H1 (cell line): Measurements from ENCODE around the gene GPC3.

Experiments
- CHD2 ChIP-seq: IDR thresholded peaks from 2 replicates; pipeline ENCODE4 v1.6.1; 2012; ENCODE audit warnings: low read length, improper control_type of control experiment
- EP300 ChIP-seq, 2 experiments: IDR thresholded peaks; 1 replicate in 1 of 2; 2 replicates in 1 of 2; pipeline ENCODE4 v1.6.1; 2011 to 2012; ENCODE audit warnings: low read depth in 2 of 2, low read length in 2 of 2, mild to moderate bottlenecking in 2 of 2, borderline replicate concordance in 1 of 2, inconsistent platforms in 1 of 2, moderate library complexity in 1 of 2
- EZH2 ChIP-seq: fragments of 200-600 bp; sonication (generic); IDR thresholded peaks from 2 replicates; pipeline ENCODE4 v1.7.1; 2012; ENCODE audit warnings: low read depth, mild to moderate bottlenecking, moderate library complexity, low read length, inconsistent platforms; ENCODE audit not compliant: severe bottlenecking
- HDAC2 ChIP-seq, 2 experiments: fragments of 300-600 bp in 1 of 2; sonication (generic) in 1 of 2; IDR thresholded peaks; 2 replicates each; pipeline ENCODE4 v1.6.1; 2011 to 2012; ENCODE audit warnings: low read depth in 2 of 2, low read length in 2 of 2, mild to moderate bottlenecking in 2 of 2, moderate library complexity in 2 of 2, borderline replicate concordance in 1 of 2, inconsistent platforms in 1 of 2
- KDM5A ChIP-seq: fragments of 200-600 bp; IDR thresholded peaks from 2 replicates; pipeline ENCODE4 v1.7.1; 2012; ENCODE audit warnings: mild to moderate bottlenecking, low read length, inconsistent platforms, mixed read lengths
- MAX ChIP-seq: IDR thresholded peaks from 2 replicates; pipeline ENCODE4 v1.6.1; 2012; ENCODE audit warnings: inconsistent platforms
- POLR2AphosphoS5 ChIP-seq: IDR thresholded peaks from 2 replicates; pipeline ENCODE4 v1.6.1; 2011; ENCODE audit warnings: low read depth, low read length
- POU5F1 ChIP-seq: IDR thresholded peaks from 2 replicates; pipeline ENCODE4 v1.6.1; 2011; ENCODE audit warnings: low read depth, mild to moderate bottlenecking, low read length, moderate library complexity
- RAD21 ChIP-seq, 2 experiments: IDR thresholded peaks in 1 of 2; conservative IDR thresholded peaks in 1 of 2; 2 replicates each; pipeline ENCODE4 v1.6.1; 2011; ENCODE audit warnings: low read depth in 2 of 2, low read length in 2 of 2, improper control_type of control experiment in 1 of 2, inconsistent platforms in 1 of 2, mild to moderate bottlenecking in 1 of 2, moderate library complexity in 1 of 2
- RNF2 ChIP-seq: fragments of 200-900, 300-1000 bp; sonication (generic); IDR thresholded peaks from 2 replicates; pipeline ENCODE4 v1.7.1; 2016; ENCODE audit warnings: borderline replicate concordance, low read depth, mild to moderate bottlenecking, antibody characterized with exemption, low read length; ENCODE audit not compliant: poor library complexity, severe bottlenecking; ENCODE audit errors: missing control alignments
- SIN3A ChIP-seq, 2 experiments: IDR thresholded peaks in 1 of 2; conservative IDR thresholded peaks in 1 of 2; 2 replicates each; pipeline ENCODE4 v1.6.1; 2011 to 2012; ENCODE audit warnings: low read length in 2 of 2, improper control_type of control experiment in 1 of 2, low read depth in 1 of 2, mild to moderate bottlenecking in 1 of 2
- TAF1 ChIP-seq: IDR thresholded peaks from 2 replicates; pipeline ENCODE4 v1.6.1; 2011; ENCODE audit warnings: mild to moderate bottlenecking, low read depth, low read length
- TF ChIP-seq, protein P1 (sequence below), 3 experiments: IDR thresholded peaks; 1 replicate in 2 of 3; 2 replicates in 1 of 3; pipeline versions ENCODE4 v1.5.1 to v1.6.1; 2011; ENCODE audit warnings: low read length in 3 of 3, mild to moderate bottlenecking in 3 of 3, inconsistent platforms in 2 of 3, low read depth in 1 of 3, moderate library complexity in 1 of 3; ENCODE audit not compliant: insufficient read depth in 1 of 3; ENCODE audit errors: control extremely low read depth in 1 of 3

- TF ChIP-seq HDAC2 (IDR thresholded peaks at IDR 0.05; ENCODE audit: borderline replicate concordance in 1 of 2, low read depth in 2 of 2, low read length in 2 of 2) (no peak), CHD2 (no peak), POLR2AphosphoS5 (no peak), MAX (no peak), EP300 (IDR thresholded peaks at IDR 0.05; ENCODE audit: borderline replicate concordance in 1 of 2, low read depth in 2 of 2, low read length in 2 of 2) (no peak), POU5F1 (no peak), RAD21 (IDR thresholded peaks at IDR 0.05 in 1 of 2, conservative IDR thresholded peaks at IDR 0.05 in 1 of 2; ENCODE audit: low read depth in 2 of 2, low read length in 2 of 2) (no peak), SIN3A (conservative IDR thresholded peaks at IDR 0.05 in 1 of 2, IDR thresholded peaks at IDR 0.05 in 1 of 2; ENCODE audit: low read depth in 1 of 2, low read length in 2 of 2) (no peak), EZH2 (no peak), KDM5A (no peak), RNF2 (no peak), TAF1 (no peak)
- TF ChIP-seq, protein P1, sequence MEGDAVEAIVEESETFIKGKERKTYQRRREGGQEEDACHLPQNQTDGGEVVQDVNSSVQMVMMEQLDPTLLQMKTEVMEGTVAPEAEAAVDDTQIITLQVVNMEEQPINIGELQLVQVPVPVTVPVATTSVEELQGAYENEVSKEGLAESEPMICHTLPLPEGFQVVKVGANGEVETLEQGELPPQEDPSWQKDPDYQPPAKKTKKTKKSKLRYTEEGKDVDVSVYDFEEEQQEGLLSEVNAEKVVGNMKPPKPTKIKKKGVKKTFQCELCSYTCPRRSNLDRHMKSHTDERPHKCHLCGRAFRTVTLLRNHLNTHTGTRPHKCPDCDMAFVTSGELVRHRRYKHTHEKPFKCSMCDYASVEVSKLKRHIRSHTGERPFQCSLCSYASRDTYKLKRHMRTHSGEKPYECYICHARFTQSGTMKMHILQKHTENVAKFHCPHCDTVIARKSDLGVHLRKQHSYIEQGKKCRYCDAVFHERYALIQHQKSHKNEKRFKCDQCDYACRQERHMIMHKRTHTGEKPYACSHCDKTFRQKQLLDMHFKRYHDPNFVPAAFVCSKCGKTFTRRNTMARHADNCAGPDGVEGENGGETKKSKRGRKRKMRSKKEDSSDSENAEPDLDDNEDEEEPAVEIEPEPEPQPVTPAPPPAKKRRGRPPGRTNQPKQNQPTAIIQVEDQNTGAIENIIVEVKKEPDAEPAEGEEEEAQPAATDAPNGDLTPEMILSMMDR (IDR thresholded peaks at IDR 0.05; ENCODE audit: control extremely low read depth in 1 of 3, insufficient read depth in 1 of 3, low read depth in 1 of 3, low read length in 3 of 3) = no peak
Observed at GRCh38 chrX:133988010-133988409, 2.6 kb upstream of the GPC3 start.
